Activated CD4-positive, alpha-beta memory T cell treated with anti-CD3 and anti-CD28 coated beads for 36 hours (primary cell): ENCODE results near the gene DEXI. TPM values are rescaled to one million over a fixed set of nuclear protein-coding genes. Genes with fewer than 3 reads are reported as not detected.
A peak's percentile ranks its signal among the peaks of the same experiment; 100 is the strongest.

Source experiments
- CTCF ChIA-PET: fragments of 350-600 bp; sonication (Branson Sonifier 250); formaldehyde crosslinking; loops from one replicate; lab custom pipeline; 2021; ENCODE audit warnings: antibody characterized with exemption, inconsistent platforms; lab: Charles Lee
- POLR2A ChIA-PET: fragments of 350-600 bp; sonication (Branson Sonifier 250); formaldehyde crosslinking; loops from one replicate; lab custom pipeline; 2021; ENCODE audit warnings: antibody characterized with exemption; lab: Charles Lee
- DNase-seq: peaks from one replicate; pipeline ENCODE4 v3.0.0-alpha.2; 2020
- H3K27ac Mint-ChIP-seq: one replicate; pipeline ENCODE4 v1.8.0; 2021; ENCODE audit warnings: mixed read lengths
- H3K27me3 Mint-ChIP-seq: one replicate; pipeline ENCODE4 v1.8.0; 2021; ENCODE audit warnings: mixed read lengths
- H3K36me3 Mint-ChIP-seq: one replicate; pipeline ENCODE4 v1.8.0; 2021; ENCODE audit warnings: mixed read lengths
- H3K4me1 Mint-ChIP-seq: one replicate; pipeline ENCODE4 v1.8.0; 2021; ENCODE audit warnings: low read depth, mixed read lengths
- H3K4me3 Mint-ChIP-seq: one replicate; pipeline ENCODE4 v1.8.0; 2021; ENCODE audit warnings: mild to moderate bottlenecking, mixed read lengths
- H3K9me3 Mint-ChIP-seq: one replicate; pipeline ENCODE4 v1.8.0; 2021; ENCODE audit warnings: mixed read lengths
- intact Hi-C: fragments of 100-400 bp; cut with micrococcal nuclease; formaldehyde crosslinking; loops from one replicate; pipeline ENCODE4 v1.15.1; 2023
- total RNA-seq, 2 experiments: library from RNA; stranded (reverse); gene quantifications; one replicate each; pipeline ENCODE4 v1.2.3, GENCODE V29; 2021

Gene DEXI
- total RNA-seq, 2 experiments from 2014 or later = 35.1 to 38.2 TPM

DNA sequence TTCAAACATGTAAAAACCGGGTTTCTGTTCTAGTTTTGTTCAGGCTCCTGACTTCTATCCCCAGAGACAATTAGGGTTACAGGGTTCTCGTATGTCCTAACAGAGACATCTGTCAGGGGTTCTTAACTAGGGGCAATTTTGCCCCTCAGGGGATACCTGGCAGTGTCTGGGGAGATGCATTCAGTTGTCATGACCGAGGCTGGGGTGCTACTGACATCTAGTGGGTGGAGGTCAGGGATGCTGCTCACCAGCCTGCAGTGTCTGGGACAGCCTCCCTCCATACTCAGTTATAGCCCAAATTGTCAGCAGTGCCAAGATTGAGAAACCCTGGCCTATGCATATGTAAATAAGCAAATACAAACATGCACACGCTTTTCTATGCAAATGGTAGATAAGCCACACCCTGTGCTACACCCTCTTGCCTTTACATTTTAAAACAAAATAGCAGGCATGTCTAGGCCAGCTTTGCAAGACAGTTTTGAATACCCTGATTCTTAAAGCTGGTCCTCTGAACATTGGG is 39.5 kb upstream of the DEXI start:
- Mint-ChIP-seq H3K4me3 (peak overlapping the region; percentile 71), H3K4me1 (peaks cover 48% of the 10 kb centered on the region), H3K36me3 (peaks cover 42% of the 10 kb centered on the region), H3K27me3 (no peaks in the 10 kb centered on the region), H3K27ac (peak overlapping the region; percentile 87), H3K9me3 (no peaks in the 10 kb centered on the region)
- CTCF ChIA-PET = interaction anchor here (1.0 to 4.6 kb wide), 7 partner anchors 9 to 275 kb away, joined by 3 to 45 read pairs (median 10); partner anchors contain the start of gene SOCS1
- DNase-seq = peak; percentile 79
- POLR2A ChIA-PET = interaction anchor here (0.9 to 4.2 kb wide), 4 partner anchors 16 to 272 kb away, joined by 3 to 31 read pairs (median 5); no protein-coding TSS in a partner anchor
- intact Hi-C loops = no loop called here

DNA sequence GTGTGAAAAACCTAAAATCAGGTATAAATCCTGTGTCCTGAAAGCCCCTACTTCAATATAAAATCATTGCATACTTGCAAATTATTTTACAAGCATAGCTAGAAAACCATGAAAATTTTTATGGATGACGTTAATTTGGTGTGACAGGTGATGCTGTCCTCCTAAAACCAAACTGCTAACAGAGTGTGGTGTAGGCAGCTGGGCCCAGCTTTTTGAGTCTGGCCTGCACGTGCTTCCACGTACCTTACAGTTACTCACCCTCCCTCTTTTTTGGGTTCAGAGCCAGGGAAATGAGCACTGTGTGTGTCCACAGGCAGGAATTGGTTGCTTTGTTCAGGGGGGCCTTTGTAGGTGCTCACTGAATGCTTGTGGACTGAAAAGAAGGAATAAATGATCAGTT is 38.5 kb upstream of the DEXI start:
- H3K4me3 Mint-ChIP-seq = peak overlapping the region; percentile 47
- H3K4me1 Mint-ChIP-seq = peaks cover 40% of the 10 kb centered on the region
- no peak for DNase-seq
- ChIA-PET CTCF (interaction anchor here (0.6 to 1.8 kb wide), 8 partner anchors 9 to 391 kb away, joined by 3 to 21 read pairs (median 4); no protein-coding TSS in a partner anchor), POLR2A (interaction anchor here (1.6 kb wide), 1 partner anchor 276 kb away, joined by 5 read pairs; no protein-coding TSS in a partner anchor)
- H3K9me3 Mint-ChIP-seq = no peaks in the 10 kb centered on the region
- peak overlapping the region; percentile 40 for H3K27ac Mint-ChIP-seq
- no peaks in the 10 kb centered on the region for H3K27me3 Mint-ChIP-seq
- peaks cover 42% of the 10 kb centered on the region for H3K36me3 Mint-ChIP-seq
- intact Hi-C loops = no loop called here

DNA sequence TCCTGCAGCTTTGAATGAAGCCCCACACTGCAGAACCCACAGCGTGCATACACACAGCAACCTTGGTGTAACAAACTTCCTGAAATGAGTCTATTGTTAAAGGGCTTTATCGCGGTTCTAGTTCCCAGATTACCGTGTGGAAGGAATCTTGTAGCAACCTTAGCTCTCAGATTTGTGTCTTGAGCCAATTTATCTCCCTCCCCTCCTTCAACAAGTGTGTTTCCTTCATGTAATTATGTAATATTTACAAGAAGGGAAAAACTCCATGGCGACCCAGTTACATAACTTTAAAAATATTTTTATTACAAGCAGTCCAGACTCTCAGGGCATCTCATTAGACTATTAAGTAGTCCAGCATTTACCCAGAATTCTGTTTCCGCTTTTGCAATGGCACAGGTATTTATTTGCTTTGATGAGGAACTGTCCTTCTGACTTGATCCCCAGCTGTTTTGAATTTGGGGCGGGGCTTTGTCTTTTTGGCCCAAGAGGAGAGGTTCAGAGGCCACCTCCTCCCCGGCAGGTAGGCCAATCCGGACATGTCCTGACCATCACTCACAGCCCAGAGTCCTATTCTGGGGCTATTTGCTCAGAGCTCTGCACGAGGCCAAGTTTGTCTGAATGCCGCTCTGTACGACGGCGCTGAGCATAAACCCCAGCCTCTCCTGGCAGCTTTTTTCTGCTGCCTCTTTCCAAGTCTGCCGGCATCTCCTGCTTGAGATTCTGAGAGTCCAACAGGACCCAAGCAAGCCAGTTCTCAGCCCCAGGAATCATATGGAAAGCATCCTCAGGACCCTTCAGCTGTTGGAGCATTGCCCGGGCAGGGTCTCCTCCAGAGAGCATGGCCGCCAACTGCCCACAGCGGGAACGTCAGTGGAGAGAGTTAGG is 37.7 kb upstream of the DEXI start:
- peak overlapping the region; percentile 5 for H3K27ac Mint-ChIP-seq
- DNase-seq = no peak
- intact Hi-C loops = no loop called here
- ChIA-PET POLR2A (interaction anchor here (1.1 to 1.6 kb wide), 2 partner anchors 12 to 277 kb away, joined by 3 to 5 read pairs; no protein-coding TSS in a partner anchor), CTCF (interaction anchor here (0.6 to 1.8 kb wide), 7 partner anchors 9 to 392 kb away, joined by 3 to 21 read pairs (median 4); no protein-coding TSS in a partner anchor)
- peaks cover 37% of the 10 kb centered on the region for H3K4me1 Mint-ChIP-seq
- no peaks in the 10 kb centered on the region for H3K27me3 Mint-ChIP-seq
- no peak overlapping the region for H3K4me3 Mint-ChIP-seq
- H3K9me3 Mint-ChIP-seq = no peaks in the 10 kb centered on the region
- peaks cover 40% of the 10 kb centered on the region for H3K36me3 Mint-ChIP-seq

DNA sequence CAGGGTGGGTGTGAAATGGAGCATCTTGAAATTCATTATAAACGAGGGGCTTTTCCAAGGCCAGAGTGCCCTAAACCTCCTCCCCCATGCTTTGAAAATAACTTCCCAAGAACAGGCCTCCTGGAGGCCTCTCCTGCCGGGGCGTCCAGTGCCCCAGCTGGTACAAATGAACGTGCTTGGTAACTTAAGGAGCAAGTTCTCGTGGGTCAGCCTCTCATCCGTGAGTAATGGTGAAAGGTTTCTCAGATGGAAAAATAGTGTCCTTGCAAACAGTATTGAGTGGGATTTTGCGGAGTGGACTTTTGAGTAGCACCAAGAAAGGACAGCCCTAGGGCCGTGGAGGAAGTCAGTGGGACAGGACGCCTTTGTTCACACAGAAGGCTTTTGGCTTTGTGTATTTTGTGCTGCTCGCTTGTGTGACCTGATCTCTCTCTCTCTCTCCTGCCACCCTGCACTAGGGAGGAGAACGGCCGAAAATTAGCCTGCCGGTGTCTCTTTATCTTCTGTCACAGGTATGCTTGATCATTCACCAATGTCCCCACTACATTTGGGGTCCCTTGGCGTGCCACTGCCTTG is 36.7 kb upstream of the DEXI start:
- intact Hi-C loops = no loop called here
- no peak overlapping the region for H3K4me3 Mint-ChIP-seq
- ChIA-PET CTCF (interaction anchor here (1.8 kb wide), 1 partner anchor 8 kb away, joined by 21 read pairs; no protein-coding TSS in a partner anchor), POLR2A (interaction anchor here (1.6 kb wide), 1 partner anchor 278 kb away, joined by 5 read pairs; no protein-coding TSS in a partner anchor)
- DNase-seq = no peak
- no peaks in the 10 kb centered on the region for H3K9me3 Mint-ChIP-seq
- H3K36me3 Mint-ChIP-seq = peaks cover 39% of the 10 kb centered on the region
- H3K27me3 Mint-ChIP-seq = no peaks in the 10 kb centered on the region
- peaks cover 32% of the 10 kb centered on the region for H3K4me1 Mint-ChIP-seq
- no peak overlapping the region for H3K27ac Mint-ChIP-seq

DNA sequence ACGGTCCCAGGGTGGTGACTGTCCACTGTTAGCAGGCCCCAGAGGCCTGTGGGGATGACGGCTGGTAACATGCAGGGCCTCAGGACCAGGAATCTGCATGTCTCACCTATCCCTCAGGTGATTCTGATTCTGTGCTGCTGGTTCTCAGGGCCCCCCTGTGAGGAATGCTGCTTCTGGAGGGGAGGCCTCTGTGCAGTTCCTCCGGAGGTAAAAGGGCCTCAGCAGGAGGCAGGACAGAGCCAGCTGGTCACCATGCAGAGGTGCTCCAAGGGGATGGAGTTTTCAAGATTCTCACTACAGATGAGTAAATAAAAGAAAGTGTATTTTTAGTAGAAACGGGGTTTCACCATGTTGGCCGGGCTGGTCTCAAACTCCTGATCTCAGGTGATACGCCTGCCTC is 35.9 kb upstream of the DEXI start:
- POLR2A ChIA-PET = no interaction called here
- DNase-seq = no peak
- Mint-ChIP-seq H3K4me1 (peaks cover 29% of the 10 kb centered on the region), H3K27me3 (no peaks in the 10 kb centered on the region), H3K4me3 (no peak overlapping the region), H3K9me3 (no peaks in the 10 kb centered on the region), H3K36me3 (peaks cover 39% of the 10 kb centered on the region), H3K27ac (peak overlapping the region; percentile 79)
- intact Hi-C loops = no loop called here
- CTCF ChIA-PET = no interaction called here

DNA sequence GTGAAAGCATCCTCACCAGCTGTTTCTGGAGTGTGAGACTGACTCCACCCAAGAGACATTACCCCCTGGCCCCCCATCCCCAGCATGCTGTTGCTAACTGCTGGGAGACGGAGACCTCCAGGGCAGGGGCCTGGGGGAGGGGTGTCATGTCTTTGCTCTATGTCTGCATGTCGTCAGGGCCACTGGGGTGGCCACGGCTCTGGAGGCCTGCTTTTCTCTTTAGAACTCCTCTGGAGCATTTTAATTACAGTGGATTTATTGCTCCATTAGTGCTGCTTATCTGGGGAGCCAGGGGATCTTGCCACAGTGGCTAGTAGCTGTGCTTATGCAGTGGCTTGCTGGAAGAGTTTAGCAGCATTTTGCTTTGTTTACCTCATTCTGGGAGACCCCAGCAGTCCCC is 34.4 kb upstream of the DEXI start:
- peak overlapping the region; percentile 25 for H3K27ac Mint-ChIP-seq
- POLR2A ChIA-PET = no interaction called here

DNA sequence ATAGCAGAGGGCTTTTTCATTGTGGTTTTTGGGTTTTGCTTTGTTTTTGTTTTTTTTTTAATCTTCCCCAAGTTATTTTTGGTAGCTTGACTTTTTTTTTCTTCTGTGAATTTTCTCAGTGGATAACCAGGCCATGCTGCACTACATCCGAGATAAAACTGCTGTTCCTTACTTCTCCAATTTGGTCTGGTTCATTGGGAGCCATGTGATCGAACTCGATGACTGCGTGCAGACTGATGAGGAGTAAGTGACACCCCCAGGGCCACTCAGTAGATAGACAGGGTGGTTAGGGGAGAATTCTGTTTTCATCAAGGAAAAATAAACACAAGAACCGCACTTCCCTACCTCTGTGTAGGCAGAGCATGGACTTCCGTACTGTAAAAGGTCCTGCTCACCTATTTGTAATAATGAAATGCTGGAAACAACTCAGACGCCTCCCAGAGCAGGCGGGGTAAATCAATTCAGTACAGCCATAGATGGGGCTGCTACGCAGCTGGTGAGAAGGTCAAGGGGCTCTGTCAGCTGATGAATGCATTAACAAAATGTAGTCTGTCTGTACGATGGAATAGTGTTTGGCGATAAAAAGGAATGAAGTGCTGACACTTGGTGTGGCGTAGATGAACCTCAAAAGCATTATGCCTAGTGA is 30.7 kb upstream of the DEXI start:
- POLR2A ChIA-PET = interaction anchor here (1.8 to 2.5 kb wide), 2 partner anchors 279 to 282 kb away, joined by 5 to 16 read pairs; partner anchors contain the start of gene SOCS1
- Mint-ChIP-seq H3K27me3 (no peaks in the 10 kb centered on the region), H3K27ac (peak overlapping the region; percentile 55), H3K36me3 (peaks cover 50% of the 10 kb centered on the region), H3K4me1 (peaks cover 42% of the 10 kb centered on the region), H3K9me3 (no peaks in the 10 kb centered on the region), H3K4me3 (no peak overlapping the region)
- intact Hi-C loops = loop anchor here (5.0 kb wide), 1 partner anchor 189 kb away; no protein-coding TSS in a partner anchor
- CTCF ChIA-PET = interaction anchor here (0.5 to 3.1 kb wide), 8 partner anchors 9 to 434 kb away, joined by 3 to 46 read pairs (median 12); partner anchors contain the start of gene SOCS1
- no peak for DNase-seq

More for the DNA sequence above, 34.4 kb upstream of the DEXI start:
- no peak for DNase-seq
- H3K36me3 Mint-ChIP-seq = peaks cover 42% of the 10 kb centered on the region
- no peaks in the 10 kb centered on the region for H3K9me3 Mint-ChIP-seq
- no peak overlapping the region for H3K4me3 Mint-ChIP-seq
- peaks cover 29% of the 10 kb centered on the region for H3K4me1 Mint-ChIP-seq
- CTCF ChIA-PET = interaction anchor here (2.3 kb wide), 1 partner anchor 12 kb away, joined by 10 read pairs; no protein-coding TSS in a partner anchor
- intact Hi-C loops = no loop called here
- no peaks in the 10 kb centered on the region for H3K27me3 Mint-ChIP-seq

DNA sequence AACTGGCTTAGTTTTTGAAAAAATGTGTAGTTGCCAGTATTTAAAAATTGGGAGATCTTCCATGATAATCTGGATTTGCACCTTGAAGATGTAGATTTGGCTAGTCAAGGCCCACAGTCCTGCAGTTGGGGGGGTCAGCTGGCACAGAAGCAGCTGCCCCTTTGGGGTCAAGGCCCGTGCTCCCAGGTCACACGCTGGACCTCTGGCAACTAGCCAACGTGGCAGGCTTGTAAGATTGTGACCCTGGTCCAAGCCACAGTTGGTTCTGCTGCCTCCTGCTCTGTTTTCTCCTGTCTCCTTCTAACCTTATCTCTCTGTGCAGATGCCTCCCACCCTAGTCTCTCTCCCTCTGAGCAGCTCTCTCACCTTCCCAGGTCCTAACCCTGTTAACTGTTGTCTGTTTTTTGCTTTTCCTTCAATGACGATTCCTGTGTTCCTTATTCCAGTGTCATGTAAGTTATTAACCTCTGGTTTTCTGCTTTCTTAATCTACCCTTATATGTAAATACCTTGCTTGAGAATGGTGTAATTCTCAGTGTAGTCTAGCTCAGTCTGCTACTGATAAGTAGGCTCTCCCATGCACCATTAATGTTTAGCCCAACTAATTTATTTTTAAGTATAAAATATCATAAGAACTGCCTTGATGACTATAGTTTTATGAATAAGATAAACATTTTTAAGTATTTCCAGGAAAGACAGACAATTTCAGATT is 30.0 kb upstream of the DEXI start:
- ChIA-PET CTCF (interaction anchor here (0.5 to 3.1 kb wide), 15 partner anchors 8 to 434 kb away, joined by 3 to 46 read pairs (median 9); partner anchors contain the start of gene SOCS1), POLR2A (interaction anchor here (1.6 to 2.5 kb wide), 2 partner anchors 280 to 283 kb away, joined by 8 to 16 read pairs; partner anchors contain the start of gene SOCS1)
- intact Hi-C loops = loop anchor here (5.0 kb wide), 1 partner anchor 190 kb away; no protein-coding TSS in a partner anchor

DNA sequence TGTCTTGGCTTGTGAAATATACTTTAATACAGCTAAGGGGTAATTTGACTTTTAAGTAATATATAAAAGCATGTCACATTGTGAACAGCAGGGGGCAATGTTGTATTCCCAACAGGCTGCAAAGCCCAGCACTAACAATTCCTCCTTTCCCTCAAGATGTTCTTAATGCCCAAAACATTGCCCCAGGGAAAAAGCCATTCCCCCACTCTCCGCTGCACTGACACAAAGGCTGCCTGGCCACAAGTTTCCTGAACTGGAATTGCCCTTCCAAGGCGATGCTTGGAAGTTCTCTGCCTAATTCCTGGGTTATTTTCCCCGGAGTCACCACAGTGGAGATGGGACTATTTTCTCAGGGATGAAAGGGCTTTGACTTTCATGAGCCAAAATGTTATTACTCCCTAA is 29.3 kb upstream of the DEXI start:
- DNase-seq = peak; percentile 36
- ChIA-PET CTCF (interaction anchor here (0.6 to 3.1 kb wide), 43 partner anchors 8 to 863 kb away, joined by 3 to 46 read pairs (median 5); partner anchors contain the start of gene SOCS1), POLR2A (interaction anchor here (0.8 to 2.5 kb wide), 4 partner anchors 81 to 283 kb away, joined by 4 to 16 read pairs (median 6); partner anchors contain the start of gene SOCS1)
- peaks cover 49% of the 10 kb centered on the region for H3K4me1 Mint-ChIP-seq
- no peak overlapping the region for H3K4me3 Mint-ChIP-seq
- peaks cover 2% of the 10 kb centered on the region for H3K9me3 Mint-ChIP-seq
- no peaks in the 10 kb centered on the region for H3K27me3 Mint-ChIP-seq
- no peak overlapping the region for H3K27ac Mint-ChIP-seq
- intact Hi-C loops = loop anchor here (1.0 to 5.0 kb wide), 2 partner anchors 191 to 286 kb away; no protein-coding TSS in a partner anchor
- H3K36me3 Mint-ChIP-seq = peaks cover 52% of the 10 kb centered on the region

More for the DNA sequence above, 30.0 kb upstream of the DEXI start:
- Mint-ChIP-seq H3K9me3 (no peaks in the 10 kb centered on the region), H3K27me3 (no peaks in the 10 kb centered on the region), H3K4me1 (peaks cover 42% of the 10 kb centered on the region), H3K4me3 (no peak overlapping the region), H3K36me3 (peaks cover 50% of the 10 kb centered on the region), H3K27ac (peak overlapping the region; percentile 67)
- no peak for DNase-seq

DNA sequence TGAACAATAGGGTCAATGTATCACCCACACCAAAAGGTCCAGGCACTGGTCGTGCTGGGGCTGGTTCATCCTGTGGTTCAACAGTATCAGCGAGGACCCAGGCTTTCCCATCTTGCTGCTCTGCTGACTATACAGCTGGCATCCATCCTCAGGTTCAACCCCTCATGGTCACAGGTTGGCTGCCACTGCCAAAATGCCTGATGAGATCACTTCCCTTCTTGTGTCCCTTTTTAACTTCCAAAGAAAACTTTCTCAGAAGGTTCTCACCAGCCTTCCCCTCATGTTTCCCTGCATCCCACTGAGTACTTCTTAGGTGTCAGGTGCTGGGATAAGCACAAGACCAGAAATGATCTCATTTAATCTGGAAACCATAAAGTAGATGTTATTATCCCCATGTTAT is 27.8 kb upstream of the DEXI start:
- POLR2A ChIA-PET = interaction anchor here (0.7 to 1.7 kb wide), 2 partner anchors 130 to 254 kb away, joined by 3 to 4 read pairs; no protein-coding TSS in a partner anchor
- DNase-seq = no peak
- CTCF ChIA-PET = interaction anchor here (1.1 to 2.4 kb wide), 3 partner anchors 10 to 82 kb away, joined by 3 to 21 read pairs (median 3); no protein-coding TSS in a partner anchor
- intact Hi-C loops = loop anchor here (5.0 kb wide), 1 partner anchor 192 kb away; no protein-coding TSS in a partner anchor
- Mint-ChIP-seq H3K4me1 (peaks cover 64% of the 10 kb centered on the region), H3K27ac (peak overlapping the region; percentile 26), H3K4me3 (no peak overlapping the region), H3K36me3 (peaks cover 60% of the 10 kb centered on the region), H3K27me3 (no peaks in the 10 kb centered on the region), H3K9me3 (peaks cover 12% of the 10 kb centered on the region)
